Ishikawa (cell line): Measurements from ENCODE around the gene PLD1.

ENCODE experiments used
- CEBPB ChIP-seq: IDR thresholded peaks from 2 replicates; pipeline ENCODE4 v1.6.1; 2012
- CREB1 ChIP-seq: IDR thresholded peaks from 2 replicates; pipeline ENCODE4 v1.6.1; 2012; ENCODE audit warnings: low read depth
- EGR1 ChIP-seq: IDR thresholded peaks from 2 replicates; pipeline ENCODE4 v1.6.1; 2012
- EP300 ChIP-seq: IDR thresholded peaks from 2 replicates; pipeline ENCODE4 v1.6.1; 2012; ENCODE audit warnings: borderline replicate concordance
- FOXM1 ChIP-seq: IDR thresholded peaks from 2 replicates; pipeline ENCODE4 v1.6.1; 2012; ENCODE audit warnings: low read depth, borderline replicate concordance
- MAX ChIP-seq: IDR thresholded peaks from 2 replicates; pipeline ENCODE4 v1.6.1; 2012
- NFIC ChIP-seq: IDR thresholded peaks from 2 replicates; pipeline ENCODE4 v1.6.1; 2012
- RAD21 ChIP-seq: IDR thresholded peaks from 2 replicates; pipeline ENCODE4 v1.6.1; 2012; ENCODE audit warnings: low read depth
- REST ChIP-seq: IDR thresholded peaks from 2 replicates; pipeline ENCODE4 v1.6.1; 2012; ENCODE audit warnings: low read depth, mild to moderate bottlenecking
- TAF1 ChIP-seq: IDR thresholded peaks from 2 replicates; pipeline ENCODE4 v1.6.1; 2012; ENCODE audit warnings: low read depth, mild to moderate bottlenecking
- TCF12 ChIP-seq: IDR thresholded peaks from 2 replicates; pipeline ENCODE4 v1.6.1; 2012; ENCODE audit warnings: low read depth
- TEAD4 ChIP-seq: IDR thresholded peaks from 2 replicates; pipeline ENCODE4 v1.6.1; 2012
- USF1 ChIP-seq: IDR thresholded peaks from 2 replicates; pipeline ENCODE4 v1.6.1; 2012
- YY1 ChIP-seq: IDR thresholded peaks from 2 replicates; pipeline ENCODE4 v1.6.1; 2012; ENCODE audit warnings: low read depth
- ZBTB7A ChIP-seq: IDR thresholded peaks from 2 replicates; pipeline ENCODE4 v1.6.1; 2012; ENCODE audit warnings: low read depth

PLD1 gene

GRCh38 chr3:171584100-171584499, 226.2 kb downstream of the PLD1 start:
- TF ChIP-seq EGR1 (no peak), REST (no peak), RAD21 (no peak), USF1 (no peak), NFIC (no peak), TEAD4 (no peak), YY1 (no peak), MAX (no peak), CREB1 (no peak)

GRCh38 chr3:171574556-171575240, 235.6 kb downstream of the PLD1 start:
- no peak for TF ChIP-seq FOXM1
- TF ChIP-seq EP300 = no peak
- TF ChIP-seq MAX = no peak
- TF ChIP-seq ZBTB7A = no peak

GRCh38 chr3:171569571-171570132, 240.6 kb downstream of the PLD1 start:
- TF ChIP-seq TAF1 = no peak
- no peak for TF ChIP-seq MAX
- TF ChIP-seq TCF12 = no peak
- no peak for TF ChIP-seq NFIC

- no peak for TF ChIP-seq RAD21
- no peak for TF ChIP-seq FOXM1
- no peak for TF ChIP-seq TEAD4
- no peak for TF ChIP-seq CEBPB
- no peak for TF ChIP-seq USF1
- TF ChIP-seq NFIC = no peak
- no peak for TF ChIP-seq EGR1
- no peak for TF ChIP-seq EP300
- TF ChIP-seq TCF12 = no peak
- no peak for TF ChIP-seq MAX
- TF ChIP-seq TAF1 = no peak
- TF ChIP-seq CREB1 = no peak
Observed at GRCh38 chr3:171568766-171569165, 241.5 kb downstream of the PLD1 start.

GRCh38 chr3:171566803-171567422, 243.4 kb downstream of the PLD1 start:
- no peak for TF ChIP-seq MAX
- 0 out of 2 replicates have a peak, but pooled peaks have one; percentile 13 for TF ChIP-seq TEAD4
- TF ChIP-seq EP300 = no peak
- peak; percentile 94 for TF ChIP-seq RAD21

GRCh38 chr3:171565481-171566058, 244.7 kb downstream of the PLD1 start:
- TF ChIP-seq ZBTB7A (no peak), TAF1 (no peak), REST (no peak), YY1 (no peak), NFIC (no peak), MAX (no peak), EP300 (no peak), FOXM1 (no peak), TCF12 (no peak), CREB1 (no peak), TEAD4 (no peak), RAD21 (no peak), USF1 (no peak), EGR1 (no peak), CEBPB (no peak)
